Psoas muscle (tissue), 8 donors: Measurements from ENCODE around the gene RIMBP2. TPM values are rescaled to one million over a fixed set of nuclear protein-coding genes. Genes with fewer than 3 reads are reported as not detected.

Experiments
- ATAC-seq, 4 donors: fragments of 200-7000 bp; cut with Tn5 transposase; one replicate each; pipeline ENCODE4 v1.9.1; 2020; ENCODE audit warnings: moderate library complexity in 3 of 4, mild to moderate bottlenecking in 2 of 4
- DNase-seq, 2 donors: peaks; one replicate each; pipeline ENCODE4 v3.0.0-alpha.2; 2020
- H3K27ac ChIP-seq: fragments of 200-600 bp; one replicate; pipeline ENCODE4 v1.8.0; 2022
- H3K27me3 ChIP-seq, 3 donors: fragments of 200-600 bp in 1 of 3; one replicate each; pipeline versions ENCODE4 v1.6.1 to v1.8.0; 2013 to 2022; ENCODE audit warnings: low read length in 2 of 3, mild to moderate bottlenecking in 2 of 3, moderate library complexity in 1 of 3; ENCODE audit not compliant: insufficient read depth in 3 of 3
- H3K36me3 ChIP-seq, 2 donors: fragments of 200-600 bp in 1 of 2; one replicate each; pipeline versions ENCODE4 v1.6.1 to v1.8.0; 2013 to 2022; ENCODE audit warnings: low read depth in 1 of 2, mild to moderate bottlenecking in 1 of 2, moderate library complexity in 1 of 2; ENCODE audit not compliant: insufficient read depth in 1 of 2
- H3K4me1 ChIP-seq: fragments of 200-600 bp; one replicate; pipeline ENCODE4 v1.8.0; 2022
- H3K4me3 ChIP-seq: fragments of 200-600 bp; one replicate; pipeline ENCODE4 v1.8.0; 2022; ENCODE audit warnings: mild to moderate bottlenecking
- H3K9me3 ChIP-seq: fragments of 200-600 bp; one replicate; pipeline ENCODE4 v1.8.0; 2022
- WGBS, 3 donors: extraction: QIAGEN DNeasy Blood & Tissue Kit; methylation state at CpG; one replicate each; pipeline versions ENCODE4 v1.1.6 to v1.1.7; 2013; 5-methylcytosine and 5-hydroxymethylcytosine counted together
- intact Hi-C, 2 donors: fragments of 100-400 bp; cut with DNase I; formaldehyde crosslinking; loops; one replicate each; pipeline versions ENCODE4 v1.11.0 to v1.14.2; 2022
- polyA plus RNA-seq, 3 donors: library from polyadenylated mRNA; stranded (reverse); fragments of 200-250 nt; gene quantifications; one replicate each; pipeline ENCODE4 v1.2.3, GENCODE V29; 2013
- total RNA-seq, 4 donors: library from RNA; stranded (reverse); fragmentation: NEBNext Ultra II Directional in 2 of 4; extraction: Animal tissue kit (Norgen Biotek cat#: 25700) in 2 of 4; gene quantifications; one replicate each; pipeline versions ENCODE4 v1.2.1 to v1.2.4, GENCODE V29; 2021 to 2023
- TF ChIP-seq, protein P1 (sequence below): fragments of 200-600 bp; IDR thresholded peaks from one replicate; pipeline ENCODE4 v1.8.0; 2022; ENCODE audit warnings: antibody characterized with exemption
- donor health status: healthy with polysubstance abuse.
- donor health status: DM: no; HTN: no; CAD: no; lungs with moderate emphysema.
- donor health status: Bipolar disorder and iron deficiency.
- donor health status: healthy.
- donor health status: DM: yes; HTN: yes; CAD: no.
- donor health status: DM: no; HTN: no; CAD: no.
- donor health status: DM: no; HTN: no; CAD: no.
- donor health status: DM: yes; HTN: yes; CAD: no.

The RIMBP2 gene
- total and polyA plus RNA-seq, 7 donors, result 0.05 to 1.2 (median 0.21) TPM

DNA sequence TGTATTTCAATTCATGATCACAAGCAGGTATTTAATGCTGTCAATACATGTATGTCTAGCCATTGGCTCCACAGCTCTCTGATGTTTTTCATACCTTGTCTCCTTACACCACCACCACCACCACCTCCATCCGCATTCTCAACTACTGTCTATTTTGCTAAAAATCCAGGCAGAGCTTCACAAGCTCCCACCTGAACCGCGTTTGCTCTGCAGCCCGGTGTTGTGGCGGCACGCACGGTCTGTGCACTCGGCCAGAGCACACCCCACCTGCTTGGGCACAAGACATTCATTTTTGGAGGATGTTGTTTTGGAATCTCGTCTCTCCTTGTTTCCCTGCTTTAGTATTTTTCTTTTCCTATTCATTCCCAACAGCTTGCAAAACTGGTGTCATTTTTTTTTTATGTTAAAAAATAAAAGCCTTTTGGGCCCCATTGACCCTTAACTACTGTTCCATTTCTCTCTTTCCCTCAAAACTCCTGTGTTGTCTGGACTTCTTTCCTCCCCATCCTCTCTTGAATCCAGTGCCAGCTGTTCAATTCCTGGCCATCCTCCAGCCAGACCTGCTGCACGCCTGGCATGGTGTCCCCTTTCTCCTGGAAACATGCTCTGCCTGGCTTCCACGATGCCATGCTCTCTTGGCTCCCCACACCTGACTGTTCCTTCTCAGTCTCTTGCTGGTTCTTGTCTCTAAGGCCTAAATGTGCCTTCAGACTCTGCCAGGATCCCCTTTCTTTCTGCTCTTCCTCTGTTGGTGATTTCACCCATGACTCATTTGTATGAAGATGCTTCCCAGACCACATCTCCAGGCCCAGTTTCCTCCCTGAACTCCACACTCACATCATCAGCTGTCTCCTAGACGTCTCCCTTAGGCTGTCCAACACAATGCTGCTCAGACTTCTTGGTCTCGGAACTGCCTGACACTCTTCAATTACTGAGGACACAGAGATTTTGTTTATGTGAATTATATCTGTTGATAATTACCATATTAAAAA is 340.5 kb downstream of the RIMBP2 start:
- no peak overlapping the region for H3K27ac ChIP-seq
- ATAC-seq, result no peak
- H3K36me3 ChIP-seq, result no peaks in the 10 kb centered on the region
- H3K27me3 ChIP-seq, result peaks cover 0 to 5% (median 0%) of the 10 kb centered on the region in 3 donors
- no peaks in the 10 kb centered on the region for H3K4me1 ChIP-seq
- TF ChIP-seq, protein P1, sequence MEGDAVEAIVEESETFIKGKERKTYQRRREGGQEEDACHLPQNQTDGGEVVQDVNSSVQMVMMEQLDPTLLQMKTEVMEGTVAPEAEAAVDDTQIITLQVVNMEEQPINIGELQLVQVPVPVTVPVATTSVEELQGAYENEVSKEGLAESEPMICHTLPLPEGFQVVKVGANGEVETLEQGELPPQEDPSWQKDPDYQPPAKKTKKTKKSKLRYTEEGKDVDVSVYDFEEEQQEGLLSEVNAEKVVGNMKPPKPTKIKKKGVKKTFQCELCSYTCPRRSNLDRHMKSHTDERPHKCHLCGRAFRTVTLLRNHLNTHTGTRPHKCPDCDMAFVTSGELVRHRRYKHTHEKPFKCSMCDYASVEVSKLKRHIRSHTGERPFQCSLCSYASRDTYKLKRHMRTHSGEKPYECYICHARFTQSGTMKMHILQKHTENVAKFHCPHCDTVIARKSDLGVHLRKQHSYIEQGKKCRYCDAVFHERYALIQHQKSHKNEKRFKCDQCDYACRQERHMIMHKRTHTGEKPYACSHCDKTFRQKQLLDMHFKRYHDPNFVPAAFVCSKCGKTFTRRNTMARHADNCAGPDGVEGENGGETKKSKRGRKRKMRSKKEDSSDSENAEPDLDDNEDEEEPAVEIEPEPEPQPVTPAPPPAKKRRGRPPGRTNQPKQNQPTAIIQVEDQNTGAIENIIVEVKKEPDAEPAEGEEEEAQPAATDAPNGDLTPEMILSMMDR, result no peak
- no peak for DNase-seq
- intact Hi-C loops, result no loop called here
- WGBS, 3 donors, result 58 to 70% (median 60%) methylated on average over 13 of the region's 13 CpGs
- H3K4me3 ChIP-seq, result no peak overlapping the region
- no peaks in the 10 kb centered on the region for H3K9me3 ChIP-seq

DNA sequence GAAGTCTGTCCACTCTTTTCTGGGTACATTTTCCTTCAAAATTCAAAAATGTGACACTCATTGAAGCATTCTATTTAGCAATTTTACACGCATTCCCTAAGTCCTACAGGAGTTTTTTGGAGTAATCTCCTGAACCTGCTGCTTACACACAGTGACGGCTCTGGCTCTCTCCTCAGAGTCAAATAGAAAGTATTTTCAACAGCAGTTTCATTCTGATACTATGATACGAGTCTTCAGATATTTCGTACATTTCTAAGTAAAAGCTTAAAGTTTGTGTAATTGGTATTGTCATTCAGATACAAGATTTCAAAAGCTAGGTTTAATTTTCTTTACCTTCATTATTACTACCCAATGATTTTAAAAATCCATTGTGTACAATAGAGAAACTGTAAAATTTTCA is 342.0 kb downstream of the RIMBP2 start:
- Histone ChIP-seq H3K36me3 (no peaks in the 10 kb centered on the region), H3K4me3 (no peak overlapping the region), H3K4me1 (no peaks in the 10 kb centered on the region), H3K9me3 (no peaks in the 10 kb centered on the region), H3K27me3 (peaks cover 0 to 5% (median 0%) of the 10 kb centered on the region in 3 donors), H3K27ac (no peak overlapping the region)
- ATAC-seq, result no peak
- no peak for DNase-seq
- intact Hi-C loops, result no loop called here
- TF ChIP-seq, protein P1, result no peak
- WGBS, 3 donors, result 60 to 76% (median 64%) methylated on average over 4 of the region's 4 CpGs

DNA sequence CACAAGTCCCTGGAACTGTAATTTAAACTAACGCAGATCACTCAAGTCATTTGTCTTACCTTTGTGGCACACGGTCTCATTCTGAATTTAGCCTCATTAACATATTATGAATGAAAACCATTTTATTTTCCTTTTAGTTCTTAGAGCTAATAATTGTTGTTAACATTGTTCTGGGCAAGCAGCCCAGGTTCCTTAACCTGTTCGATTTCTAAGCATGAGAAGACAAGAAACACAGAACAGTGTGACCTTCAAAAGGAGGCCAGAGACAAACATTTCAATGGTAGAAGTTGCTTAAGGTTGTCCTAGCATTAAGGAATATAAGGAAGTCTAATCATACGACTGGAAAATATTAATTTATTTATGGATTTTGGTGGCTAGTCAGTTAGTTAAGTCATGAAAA is 343.2 kb downstream of the RIMBP2 start:
- no peak overlapping the region for H3K27ac ChIP-seq
- intact Hi-C loops, result no loop called here
- no peak overlapping the region for H3K4me3 ChIP-seq
- H3K4me1 ChIP-seq, result no peaks in the 10 kb centered on the region
- H3K36me3 ChIP-seq, result no peaks in the 10 kb centered on the region
- WGBS, 3 donors, result 50 to 63% (median 54%) methylated on average over 4 of the region's 4 CpGs
- peaks cover 0 to 5% (median 0%) of the 10 kb centered on the region in 3 donors for H3K27me3 ChIP-seq
- DNase-seq, result no peak
- TF ChIP-seq, protein P1, result no peak
- no peak for ATAC-seq
- no peaks in the 10 kb centered on the region for H3K9me3 ChIP-seq

DNA sequence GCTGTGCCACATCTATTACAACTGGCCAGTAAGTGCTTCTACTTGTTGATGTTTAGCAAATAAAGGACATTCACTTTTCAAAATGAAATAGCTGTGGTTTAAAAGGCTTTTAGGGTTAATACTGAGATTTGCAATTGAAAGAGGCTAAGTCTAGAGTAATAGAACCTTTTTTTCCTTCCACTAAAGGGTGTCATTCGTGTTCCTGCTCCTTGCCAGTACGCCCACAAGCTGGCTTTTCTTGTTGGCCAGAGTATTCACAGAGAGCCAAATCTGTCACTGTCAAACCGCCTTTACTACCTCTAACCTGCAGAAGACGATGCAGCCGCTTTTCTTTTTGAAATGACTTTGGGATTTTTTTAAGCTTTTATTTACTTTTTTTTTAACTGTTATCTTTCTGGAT is 344.8 kb downstream of the RIMBP2 start:
- Histone ChIP-seq H3K27ac (no peak overlapping the region), H3K36me3 (no peaks in the 10 kb centered on the region), H3K4me3 (no peak overlapping the region), H3K4me1 (no peaks in the 10 kb centered on the region), H3K27me3 (peaks cover 0 to 5% (median 0%) of the 10 kb centered on the region in 3 donors), H3K9me3 (no peaks in the 10 kb centered on the region)
- TF ChIP-seq, protein P1, result no peak
- intact Hi-C loops, result no loop called here
- 9 to 14% (median 12%) methylated on average over 5 of the region's 5 CpGs for WGBS, 3 donors
- no peak for ATAC-seq
- no peak for DNase-seq
